Skeletal muscle cell (primary cell): ENCODE data around the gene CDK18.

Experiments
- DNase-seq: peaks from one replicate; pipeline ENCODE4 v3.0.0-alpha.2; 2010; ENCODE audit warnings: low read depth
- H3K4me3 ChIP-seq: 2 replicates; pipeline ENCODE4 v1.5.1; 2011; ENCODE audit warnings: low read depth, mild to moderate bottlenecking, control low read depth, low read length, moderate library complexity

The CDK18 gene

GRCh38 chr1:205504311-205505075 is at the start of gene CDK18:
CDK18 (plus strand) TSS chr1:205504669; CDS start chr1:205523168, 18,499 bp downstream.
- DNase-seq = no peak
- peak within 1 kb of the TSS; percentile 39 for H3K4me3 ChIP-seq

- DNase-seq = no peak
- H3K4me3 ChIP-seq = no peak overlapping the region
Measured at GRCh38 chr1:205454903-205455335, 49.5 kb upstream of the CDK18 start.

GRCh38 chr1:205455581-205456382 is 48.7 kb upstream of the CDK18 start, which contains the start of gene BLACAT1:
BLACAT1 (minus strand) TSS chr1:205456045.
- H3K4me3 ChIP-seq = no peak within 1 kb of the TSS
- no peak for DNase-seq

GRCh38 chr1:205456383-205456867 is 48.0 kb upstream of the CDK18 start:
- no peak for DNase-seq
- no peak overlapping the region for H3K4me3 ChIP-seq

GRCh38 chr1:205456868-205457745 is 47.4 kb upstream of the CDK18 start:
- DNase-seq = no peak
- no peak overlapping the region for H3K4me3 ChIP-seq

- peak; percentile 14 for DNase-seq
- H3K4me3 ChIP-seq = no peak overlapping the region
Measured at GRCh38 chr1:205458777-205459566, 45.5 kb upstream of the CDK18 start.

- no peak overlapping the region for H3K4me3 ChIP-seq
- no peak for DNase-seq
Measured at GRCh38 chr1:205465392-205465791, 39.1 kb upstream of the CDK18 start.

- no peak for DNase-seq
Measured at GRCh38 chr1:205466595-205467220, 37.8 kb upstream of the CDK18 start.

GRCh38 chr1:205470131-205470530 is 34.3 kb upstream of the CDK18 start:
- no peak overlapping the region for H3K4me3 ChIP-seq
- no peak for DNase-seq

More at GRCh38 chr1:205466595-205467220, 37.8 kb upstream of the CDK18 start:
- no peak overlapping the region for H3K4me3 ChIP-seq

- H3K4me3 ChIP-seq = no peak overlapping the region
- no peak for DNase-seq
Measured at GRCh38 chr1:205472737-205473441, 31.6 kb upstream of the CDK18 start.

GRCh38 chr1:205473475-205473874 is 31.0 kb upstream of the CDK18 start:
- DNase-seq = no peak
- no peak overlapping the region for H3K4me3 ChIP-seq

- H3K4me3 ChIP-seq = no peak overlapping the region
- no peak for DNase-seq
Measured at GRCh38 chr1:205473966-205474365, 30.5 kb upstream of the CDK18 start.

- H3K4me3 ChIP-seq = no peak overlapping the region
- DNase-seq = no peak
Measured at GRCh38 chr1:205474571-205474970, 29.9 kb upstream of the CDK18 start.

GRCh38 chr1:205475855-205476254 is 28.6 kb upstream of the CDK18 start:
- H3K4me3 ChIP-seq = no peak overlapping the region
- no peak for DNase-seq

- no peak for DNase-seq
- no peak overlapping the region for H3K4me3 ChIP-seq
Measured at GRCh38 chr1:205476648-205477047, 27.8 kb upstream of the CDK18 start.

GRCh38 chr1:205477121-205477758 is 27.2 kb upstream of the CDK18 start:
- no peak for DNase-seq

GRCh38 chr1:205477759-205478247 is 26.7 kb upstream of the CDK18 start:
- no peak for DNase-seq
- H3K4me3 ChIP-seq = no peak overlapping the region

More at GRCh38 chr1:205477121-205477758, 27.2 kb upstream of the CDK18 start:
- no peak overlapping the region for H3K4me3 ChIP-seq
